ENCODE data around the gene PARD6G.
"Not testable (repeated sequence)": the region's sequence is repeated elsewhere in the genome, so short reads cannot be mapped to it uniquely, and the experiment has no call there.

The PARD6G gene

GRCh38 chr18:80239830-80240229 is 7.5 kb downstream of the PARD6G start:
- Histone ChIP-seq H4K20me1 (ENCODE audit: insufficient read depth, low read length) (no peaks in the 10 kb centered on the region), H3F3A (ENCODE audit: insufficient read depth, low read length) (no peaks in the 10 kb centered on the region), H3K9me3 (ENCODE audit: low read length) (no peaks in the 10 kb centered on the region), H3K9me2 (ENCODE audit: low read depth, low read length) (no peaks in the 10 kb centered on the region), H3K4me3 (ENCODE audit: low read depth, low read length, poor library complexity, severe bottlenecking) (no peak overlapping the region), H3K36me3 (ENCODE audit: insufficient read depth, low read length) (no peaks in the 10 kb centered on the region), H2AFZ (ENCODE audit: low read length) (no peak overlapping the region), H3K27ac (ENCODE audit: low read depth, low read length, poor library complexity, severe bottlenecking) (no peak overlapping the region), H3K9ac (ENCODE audit: low read length) (no peak overlapping the region), H3K4me1 (ENCODE audit: insufficient read depth, low read length, severe bottlenecking) (no peaks in the 10 kb centered on the region), H3K27me3 (ENCODE audit: insufficient read depth, low read length) (peaks cover 4% of the 10 kb centered on the region; the same call in 1 of the 2 replicates), H3K79me2 (ENCODE audit: insufficient read depth, low read length) (no peaks in the 10 kb centered on the region), H3K4me2 (ENCODE audit: low read length) (no peak overlapping the region)
- TF ChIP-seq EZH2 (IDR thresholded peaks at IDR 0.05; ENCODE audit: borderline replicate concordance, low read length) (no peak), CTCF (IDR thresholded peaks at IDR 0.05; ENCODE audit: low read length) (no peak)

- no peak overlapping the region for H3K4me2 ChIP-seq (ENCODE audit: low read length)
- peaks cover 4% of the 10 kb centered on the region; the same call in 1 of the 2 replicates for H3K27me3 ChIP-seq (ENCODE audit: insufficient read depth, low read length)
- H3K79me2 ChIP-seq (ENCODE audit: insufficient read depth, low read length) = no peaks in the 10 kb centered on the region
- no peaks in the 10 kb centered on the region for H3K9me2 ChIP-seq (ENCODE audit: low read depth, low read length)
- H3K36me3 ChIP-seq (ENCODE audit: insufficient read depth, low read length) = no peaks in the 10 kb centered on the region
- H3K4me1 ChIP-seq (ENCODE audit: insufficient read depth, low read length, severe bottlenecking) = no peaks in the 10 kb centered on the region
- H3K4me3 ChIP-seq (ENCODE audit: low read depth, low read length, poor library complexity, severe bottlenecking) = no peak overlapping the region
- no peaks in the 10 kb centered on the region for H3K9me3 ChIP-seq (ENCODE audit: low read length)
- no peaks in the 10 kb centered on the region for H3F3A ChIP-seq (ENCODE audit: insufficient read depth, low read length)
- H3K27ac ChIP-seq (ENCODE audit: low read depth, low read length, poor library complexity, severe bottlenecking) = no peak overlapping the region
- H4K20me1 ChIP-seq (ENCODE audit: insufficient read depth, low read length) = no peaks in the 10 kb centered on the region
- TF ChIP-seq CTCF (IDR thresholded peaks at IDR 0.05; ENCODE audit: low read length) = no peak
- TF ChIP-seq EZH2 (IDR thresholded peaks at IDR 0.05; ENCODE audit: borderline replicate concordance, low read length) = no peak
- H3K9ac ChIP-seq (ENCODE audit: low read length) = no peak overlapping the region
- H2AFZ ChIP-seq (ENCODE audit: low read length) = no peak overlapping the region
These were observed 8.6 kb downstream of the PARD6G start for GRCh38 chr18:80238651-80239260.

- not testable (repeated sequence) for H3K9me2 ChIP-seq (ENCODE audit: low read depth, low read length); H2AFZ ChIP-seq (ENCODE audit: low read length); H3K9ac ChIP-seq (ENCODE audit: low read length); H3K79me2 ChIP-seq (ENCODE audit: insufficient read depth, low read length); H3K4me2 ChIP-seq (ENCODE audit: low read length); H3K4me1 ChIP-seq (ENCODE audit: insufficient read depth, low read length, severe bottlenecking); H3K27me3 ChIP-seq (ENCODE audit: insufficient read depth, low read length); H4K20me1 ChIP-seq (ENCODE audit: insufficient read depth, low read length); H3F3A ChIP-seq (ENCODE audit: insufficient read depth, low read length); H3K9me3 ChIP-seq (ENCODE audit: low read length); H3K4me3 ChIP-seq (ENCODE audit: low read depth, low read length, poor library complexity, severe bottlenecking); H3K36me3 ChIP-seq (ENCODE audit: insufficient read depth, low read length); H3K27ac ChIP-seq (ENCODE audit: low read depth, low read length, poor library complexity, severe bottlenecking)
These were observed 9.8 kb downstream of the PARD6G start for GRCh38 chr18:80237519-80237918.

- no peaks in the 10 kb centered on the region for H3K9me3 ChIP-seq (ENCODE audit: low read length)
These were observed 12.9 kb downstream of the PARD6G start for GRCh38 chr18:80234398-80234797.

More at GRCh38 chr18:80234398-80234797, 12.9 kb downstream of the PARD6G start:
- no peaks in the 10 kb centered on the region for H3K9me2 ChIP-seq (ENCODE audit: low read depth, low read length)
- no peaks in the 10 kb centered on the region for H3F3A ChIP-seq (ENCODE audit: insufficient read depth, low read length)
- no peaks in the 10 kb centered on the region for H3K27me3 ChIP-seq (ENCODE audit: insufficient read depth, low read length)
- H3K4me2 ChIP-seq (ENCODE audit: low read length) = no peak overlapping the region
- H3K79me2 ChIP-seq (ENCODE audit: insufficient read depth, low read length) = no peaks in the 10 kb centered on the region
- H4K20me1 ChIP-seq (ENCODE audit: insufficient read depth, low read length) = no peaks in the 10 kb centered on the region
- no peaks in the 10 kb centered on the region for H3K36me3 ChIP-seq (ENCODE audit: insufficient read depth, low read length)
- no peak overlapping the region for H3K4me3 ChIP-seq (ENCODE audit: low read depth, low read length, poor library complexity, severe bottlenecking)
- H3K4me1 ChIP-seq (ENCODE audit: insufficient read depth, low read length, severe bottlenecking) = no peaks in the 10 kb centered on the region
- H2AFZ ChIP-seq (ENCODE audit: low read length) = no peak overlapping the region
- H3K27ac ChIP-seq (ENCODE audit: low read depth, low read length, poor library complexity, severe bottlenecking) = no peak overlapping the region
- TF ChIP-seq EZH2 (IDR thresholded peaks at IDR 0.05; ENCODE audit: borderline replicate concordance, low read length) (no peak), CTCF (IDR thresholded peaks at IDR 0.05; ENCODE audit: low read length) (no peak)
- no peak overlapping the region for H3K9ac ChIP-seq (ENCODE audit: low read length)

All from OCI-LY1 (cell line).